Panc1 (cell line): Measurements from ENCODE around the gene ERMAP. TPM values are rescaled to one million over a fixed set of nuclear protein-coding genes. Genes with fewer than 3 reads are reported as not detected.

Source experiments
- ATAC-seq: fragments of 200-7000 bp; cut with Tn5 transposase; 2 replicates; pipeline ENCODE4 v1.9.1; 2020; ENCODE audit warnings: mild to moderate bottlenecking, moderate library complexity
- BruUV-seq: library from RNA; stranded (reverse); fragments of 400-500 nt; replicated peaks from 2 replicates; lab custom pipeline; 2021; lab: Mats Ljungman, UMichigan
- CTCF ChIA-PET: fragments of 300-600 bp; sonication (Branson Sonifier 250); formaldehyde crosslinking; loops from one replicate; lab custom pipeline; 2022; ENCODE audit warnings: antibody characterized with exemption; lab: Charles Lee
- POLR2A ChIA-PET: fragments of 300-600 bp; sonication (Branson Sonifier 250); formaldehyde crosslinking; loops from one replicate; lab custom pipeline; 2022; ENCODE audit warnings: antibody characterized with exemption; lab: Charles Lee
- DNase-seq: peaks from one replicate; pipeline ENCODE4 v3.0.0-alpha.2; 2010; ENCODE audit warnings: low read depth, low spot score
- H3K27ac ChIP-seq: 2 replicates; pipeline ENCODE4 v1.5.1; 2011; ENCODE audit warnings: mild to moderate bottlenecking, low read length, inconsistent platforms
- H3K27me3 ChIP-seq: fragments of 200-500 bp; sonication (Bioruptor generic); 2 replicates; pipeline ENCODE4 v1.6.0; 2014; ENCODE audit warnings: low read length, inconsistent platforms; ENCODE audit not compliant: control insufficient read depth, insufficient read depth
- H3K36me3 ChIP-seq: fragments of 200-500 bp; sonication (Bioruptor generic); 2 replicates; pipeline ENCODE4 v1.5.1; 2014; ENCODE audit warnings: inconsistent platforms, mild to moderate bottlenecking, low read length, moderate library complexity; ENCODE audit not compliant: control insufficient read depth, insufficient read depth
- H3K4me1 ChIP-seq: 2 replicates; pipeline ENCODE4 v1.5.1; 2011; ENCODE audit warnings: inconsistent platforms, mild to moderate bottlenecking, low read length, moderate library complexity; ENCODE audit not compliant: control insufficient read depth, insufficient read depth
- H3K4me3 ChIP-seq, 2 experiments: 2 replicates each; pipeline ENCODE4 v1.5.1; 2011 to 2012; ENCODE audit warnings: low read depth in 2 of 2, low read length in 2 of 2, mild to moderate bottlenecking in 2 of 2, inconsistent platforms in 1 of 2, moderate library complexity in 1 of 2
- H3K9me3 ChIP-seq: fragments of 200-500 bp; sonication (Bioruptor generic); 2 replicates; pipeline ENCODE4 v1.5.1; 2014; ENCODE audit warnings: low read depth, mild to moderate bottlenecking, inconsistent platforms, low read length, moderate library complexity; ENCODE audit not compliant: control insufficient read depth, insufficient read depth
- CTCF ChIP-seq: fragments of 450-650 bp; IDR thresholded peaks from 2 replicates; pipeline ENCODE4 v1.5.1; 2017; ENCODE audit warnings: mild to moderate bottlenecking
- POLR2AphosphoS5 ChIP-seq: IDR thresholded peaks from 2 replicates; pipeline ENCODE4 v1.6.1; 2012; ENCODE audit warnings: mild to moderate bottlenecking, low read depth, low read length, moderate library complexity
- REST ChIP-seq, 2 experiments: IDR thresholded peaks; 2 replicates each; pipeline ENCODE4 v1.6.1; 2011 to 2012; ENCODE audit warnings: low read depth in 2 of 2, control low read depth in 1 of 2, low read length in 1 of 2, mild to moderate bottlenecking in 1 of 2, moderate library complexity in 1 of 2; ENCODE audit not compliant: insufficient read depth in 1 of 2
- SIN3A ChIP-seq: IDR thresholded peaks from 2 replicates; pipeline ENCODE4 v1.6.1; 2012; ENCODE audit warnings: low read depth, mild to moderate bottlenecking, low read length, moderate library complexity, borderline replicate concordance; ENCODE audit not compliant: insufficient read depth
- TCF7L2 ChIP-seq: IDR thresholded peaks from 2 replicates; pipeline ENCODE4 v1.6.1; 2011; ENCODE audit warnings: mild to moderate bottlenecking, low read depth, low read length, inconsistent platforms
- in situ Hi-C: cut with HindIII; loops from 2 replicates; pipeline ENCODE4 v1.10.0; 2016; ENCODE audit warnings: low sequenced_read_pairs, low pct_unique_long_range_greater_than_20kb
- intact Hi-C: fragments of 100-400 bp; cut with micrococcal nuclease; formaldehyde crosslinking; loops from one replicate; pipeline ENCODE4 v1.10.0; 2022; ENCODE audit not compliant: unreplicated experiment
- total RNA-seq: library from RNA; stranded (reverse); gene quantifications from one replicate; pipeline ENCODE4 v1.2.1, GENCODE V29; 2021; ENCODE audit not compliant: unreplicated experiment

Gene ERMAP
- total RNA-seq, 1 experiment from 2014 or later = 15.3 TPM

GRCh38 chr1:42889264-42889663, 72.3 kb downstream of the ERMAP start:
- intact Hi-C loops = no loop called here

GRCh38 chr1:42891465-42892138, 74.7 kb downstream of the ERMAP start:
- no peaks in the 10 kb centered on the region for H3K4me1 ChIP-seq
- BruUV-seq = no TSS peak
- H3K4me3 ChIP-seq = no peak overlapping the region
- CTCF ChIA-PET = no interaction called here
- H3K36me3 ChIP-seq = no peaks in the 10 kb centered on the region
- no peak; the same call in 1 of the 2 replicates for ATAC-seq
- DNase-seq = no peak
- H3K9me3 ChIP-seq = no peaks in the 10 kb centered on the region
- intact Hi-C loops (no loop called here), in situ Hi-C loops (no loop called here)
- H3K27me3 ChIP-seq = no peaks in the 10 kb centered on the region
- no peak overlapping the region for H3K27ac ChIP-seq
- no peak for TF ChIP-seq TCF7L2
- no peak for TF ChIP-seq SIN3A
- no peak for TF ChIP-seq REST (IDR thresholded peaks at IDR 0.05; ENCODE audit: insufficient read depth in 1 of 2, low read depth in 2 of 2, low read length in 1 of 2)
- no peak for TF ChIP-seq CTCF
- no peak for TF ChIP-seq POLR2AphosphoS5
- POLR2A ChIA-PET = no interaction called here

More at GRCh38 chr1:42889264-42889663, 72.3 kb downstream of the ERMAP start:
- no TSS peak for BruUV-seq
- H3K27ac ChIP-seq = no peak overlapping the region
- ATAC-seq (no peak), DNase-seq (no peak)
- H3K9me3 ChIP-seq = no peaks in the 10 kb centered on the region
- CTCF ChIA-PET = no interaction called here
- in situ Hi-C loops = no loop called here
- TF ChIP-seq POLR2AphosphoS5 (no peak), REST (IDR thresholded peaks at IDR 0.05; ENCODE audit: insufficient read depth in 1 of 2, low read depth in 2 of 2, low read length in 1 of 2) (no peak), SIN3A (no peak), CTCF (no peak)
- H3K4me3 ChIP-seq = no peak overlapping the region
- no peaks in the 10 kb centered on the region for H3K36me3 ChIP-seq
- no peaks in the 10 kb centered on the region for H3K27me3 ChIP-seq
- H3K4me1 ChIP-seq = no peaks in the 10 kb centered on the region
- POLR2A ChIA-PET = interaction anchor here (0.7 kb wide), 3 partner anchors 16 to 147 kb away, joined by 3 to 6 read pairs (median 4); no protein-coding TSS in a partner anchor
